ENCODE results near the gene RBBP6. TPM values are rescaled to one million over a fixed set of nuclear protein-coding genes. Genes with fewer than 3 reads are reported as not detected.

Gene RBBP6
- total RNA-seq, 1 donor from 2014 or later, result 77.3 TPM

DNA sequence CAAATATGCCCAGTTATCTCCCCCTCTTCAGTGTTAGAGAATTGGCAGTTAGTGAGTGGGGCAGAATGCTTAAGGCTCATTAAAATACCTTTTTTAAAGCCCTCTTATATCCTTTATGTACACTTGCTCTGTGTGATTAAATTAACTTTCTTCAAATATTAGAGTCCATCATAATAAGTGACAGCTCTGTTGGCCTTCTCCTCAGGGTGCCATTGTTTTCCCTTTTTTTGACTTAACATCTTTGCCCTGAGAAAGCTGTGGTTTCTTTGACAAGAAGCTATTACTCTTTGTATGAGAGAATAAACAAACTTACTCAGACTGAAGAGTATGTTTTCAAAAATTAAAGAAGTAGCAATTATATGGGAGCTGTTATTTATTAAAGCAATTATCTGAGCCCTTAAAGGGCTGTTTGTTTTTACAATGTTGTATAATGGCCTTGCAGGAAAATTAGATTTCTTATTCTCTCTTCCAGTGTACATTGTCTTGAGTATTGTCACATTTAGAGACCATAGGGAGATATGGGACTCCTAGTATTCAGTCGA, 13.4 kb downstream of the RBBP6 start:
- H3K9me3 Mint-ChIP-seq, result no peaks in the 10 kb centered on the region
- no peak overlapping the region for H3K4me3 Mint-ChIP-seq
- H3K27ac Mint-ChIP-seq (ENCODE audit: unreplicated experiment), result no peak overlapping the region
- TF ChIP-seq, protein P1, sequence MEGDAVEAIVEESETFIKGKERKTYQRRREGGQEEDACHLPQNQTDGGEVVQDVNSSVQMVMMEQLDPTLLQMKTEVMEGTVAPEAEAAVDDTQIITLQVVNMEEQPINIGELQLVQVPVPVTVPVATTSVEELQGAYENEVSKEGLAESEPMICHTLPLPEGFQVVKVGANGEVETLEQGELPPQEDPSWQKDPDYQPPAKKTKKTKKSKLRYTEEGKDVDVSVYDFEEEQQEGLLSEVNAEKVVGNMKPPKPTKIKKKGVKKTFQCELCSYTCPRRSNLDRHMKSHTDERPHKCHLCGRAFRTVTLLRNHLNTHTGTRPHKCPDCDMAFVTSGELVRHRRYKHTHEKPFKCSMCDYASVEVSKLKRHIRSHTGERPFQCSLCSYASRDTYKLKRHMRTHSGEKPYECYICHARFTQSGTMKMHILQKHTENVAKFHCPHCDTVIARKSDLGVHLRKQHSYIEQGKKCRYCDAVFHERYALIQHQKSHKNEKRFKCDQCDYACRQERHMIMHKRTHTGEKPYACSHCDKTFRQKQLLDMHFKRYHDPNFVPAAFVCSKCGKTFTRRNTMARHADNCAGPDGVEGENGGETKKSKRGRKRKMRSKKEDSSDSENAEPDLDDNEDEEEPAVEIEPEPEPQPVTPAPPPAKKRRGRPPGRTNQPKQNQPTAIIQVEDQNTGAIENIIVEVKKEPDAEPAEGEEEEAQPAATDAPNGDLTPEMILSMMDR (conservative IDR thresholded peaks at IDR 0.05), result no peak
- no peaks in the 10 kb centered on the region for H3K4me1 Mint-ChIP-seq
- peaks cover 3% of the 10 kb centered on the region for H3K36me3 Mint-ChIP-seq (ENCODE audit: low read depth)
- no peak for DNase-seq (ENCODE audit: low read depth, low spot score)
- no peaks in the 10 kb centered on the region for H3K27me3 Mint-ChIP-seq (ENCODE audit: low read depth)

GRCh38 chr16:24553983-24554382, 14.6 kb downstream of the RBBP6 start:
- no peaks in the 10 kb centered on the region for H3K27me3 Mint-ChIP-seq (ENCODE audit: low read depth)
- peaks cover 6% of the 10 kb centered on the region for H3K36me3 Mint-ChIP-seq (ENCODE audit: low read depth)
- DNase-seq (ENCODE audit: low read depth, low spot score), result no peak
- H3K27ac Mint-ChIP-seq (ENCODE audit: unreplicated experiment), result no peak overlapping the region
- TF ChIP-seq, protein P1 (conservative IDR thresholded peaks at IDR 0.05), result no peak
- no peaks in the 10 kb centered on the region for H3K4me1 Mint-ChIP-seq
- no peaks in the 10 kb centered on the region for H3K9me3 Mint-ChIP-seq
- H3K4me3 Mint-ChIP-seq, result no peak overlapping the region

DNA sequence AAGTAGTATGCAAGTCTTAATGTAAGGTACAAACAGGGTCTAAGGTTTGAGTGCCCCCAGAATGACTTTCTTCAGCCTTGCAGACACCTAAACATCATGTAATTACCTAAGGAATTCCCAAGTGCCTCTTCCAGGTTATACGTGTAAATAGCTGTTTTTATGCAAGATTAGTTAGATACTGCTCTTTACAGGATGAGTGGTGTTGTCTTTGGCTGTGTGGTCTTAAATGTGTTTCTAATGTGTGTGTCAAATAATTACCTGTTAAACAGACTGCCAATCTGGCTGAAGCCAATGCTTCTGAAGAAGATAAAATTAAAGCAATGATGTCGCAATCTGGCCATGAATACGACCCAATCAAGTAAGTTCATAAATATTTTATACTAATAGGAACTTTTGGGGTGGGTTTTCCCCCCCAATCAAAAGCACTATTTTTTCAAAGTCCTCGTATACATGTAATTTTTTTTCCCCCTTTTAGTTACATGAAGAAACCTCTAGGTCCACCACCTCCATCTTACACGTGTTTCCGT, 16.0 kb downstream of the RBBP6 start:
- TF ChIP-seq, protein P1 (conservative IDR thresholded peaks at IDR 0.05), result no peak
- no peaks in the 10 kb centered on the region for H3K27me3 Mint-ChIP-seq (ENCODE audit: low read depth)
- no peak overlapping the region for H3K27ac Mint-ChIP-seq (ENCODE audit: unreplicated experiment)
- peaks cover 4% of the 10 kb centered on the region for H3K36me3 Mint-ChIP-seq (ENCODE audit: low read depth)
- no peaks in the 10 kb centered on the region for H3K4me1 Mint-ChIP-seq
- no peak for DNase-seq (ENCODE audit: low read depth, low spot score)
- H3K9me3 Mint-ChIP-seq, result no peaks in the 10 kb centered on the region
- no peak overlapping the region for H3K4me3 Mint-ChIP-seq

- no peaks in the 10 kb centered on the region for H3K4me1 Mint-ChIP-seq
- no peak overlapping the region for H3K4me3 Mint-ChIP-seq
- H3K9me3 Mint-ChIP-seq, result no peaks in the 10 kb centered on the region
- no peak for DNase-seq (ENCODE audit: low read depth, low spot score)
- peaks cover 26% of the 10 kb centered on the region for H3K36me3 Mint-ChIP-seq (ENCODE audit: low read depth)
- no peaks in the 10 kb centered on the region for H3K27me3 Mint-ChIP-seq (ENCODE audit: low read depth)
- H3K27ac Mint-ChIP-seq (ENCODE audit: unreplicated experiment), result no peak overlapping the region
- TF ChIP-seq, protein P1 (conservative IDR thresholded peaks at IDR 0.05), result no peak
Observed at GRCh38 chr16:24562811-24563210, 23.4 kb downstream of the RBBP6 start.

GRCh38 chr16:24568392-24568791, 29.0 kb downstream of the RBBP6 start:
- Mint-ChIP-seq H3K4me3 (no peak overlapping the region), H3K27me3 (ENCODE audit: low read depth) (no peaks in the 10 kb centered on the region), H3K4me1 (no peaks in the 10 kb centered on the region), H3K9me3 (peaks cover 28% of the 10 kb centered on the region), H3K27ac (ENCODE audit: unreplicated experiment) (no peak overlapping the region), H3K36me3 (ENCODE audit: low read depth) (peaks cover 63% of the 10 kb centered on the region)
- TF ChIP-seq, protein P1 (conservative IDR thresholded peaks at IDR 0.05), result peak; percentile 48
- DNase-seq (ENCODE audit: low read depth, low spot score), result no peak

Data from neural crest cell (in vitro differentiated cells).